NCI-H2107 treated with DMSO at 0.1 percent for 48 hours (cell line): ENCODE results near the gene HOXC9.
A peak's percentile ranks its signal among the peaks of the same experiment; 100 is the strongest.

Experiments used
- DNase-seq: peaks from one replicate; lab custom pipeline; 2025; ENCODE audit not compliant: unreplicated experiment; lab: John Stamatoyannopoulos, UW

HOXC9 gene

GRCh38 chr12:54011665-54012532, 11.9 kb downstream of the HOXC9 start:
- DNase-seq: no peak

DNA sequence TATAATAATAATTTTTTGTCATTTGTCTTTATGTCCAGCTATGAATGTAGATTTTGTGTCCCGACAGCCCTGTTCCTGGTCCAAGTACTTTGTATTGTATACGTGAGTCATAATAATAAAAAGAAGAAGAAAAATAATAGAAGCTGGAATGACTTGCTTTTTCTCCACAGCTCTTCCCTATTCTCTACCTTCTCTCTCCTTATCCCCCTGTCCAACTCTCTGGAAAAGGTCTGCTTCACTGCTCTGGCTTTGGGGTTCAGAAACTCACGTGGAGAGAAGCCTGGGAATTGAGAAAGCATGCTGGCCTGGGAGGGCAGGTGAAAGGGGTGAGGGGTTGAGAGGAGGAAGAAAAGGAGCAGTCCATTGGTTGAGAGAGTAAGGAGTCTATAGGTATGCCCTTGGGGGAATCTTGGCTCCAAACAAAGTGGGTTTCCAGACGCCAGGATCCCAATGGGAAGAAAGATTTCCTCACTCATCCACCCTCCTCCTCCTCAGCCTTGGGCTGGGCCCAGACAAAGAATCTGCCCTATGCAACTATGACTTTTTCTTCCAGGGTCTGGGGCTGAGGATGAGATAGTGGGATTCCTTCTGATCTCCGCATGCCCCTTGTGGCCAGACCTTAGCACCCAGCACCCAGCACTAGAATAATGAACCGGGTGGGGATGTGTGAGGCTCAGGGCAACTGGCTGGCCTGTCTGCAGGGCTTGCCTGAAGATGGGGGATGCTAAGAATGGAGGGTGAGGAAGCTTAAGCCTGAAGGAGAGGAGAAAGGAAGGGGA, 12.9 kb downstream of the HOXC9 start:
- no peak for DNase-seq

- no peak for DNase-seq
Observed at GRCh38 chr12:54014377-54015017, 14.5 kb downstream of the HOXC9 start.

GRCh38 chr12:54015018-54015931, 15.3 kb downstream of the HOXC9 start:
- no peak for DNase-seq

- no peak for DNase-seq
Observed at GRCh38 chr12:54016051-54016450, 16.1 kb downstream of the HOXC9 start.

DNA sequence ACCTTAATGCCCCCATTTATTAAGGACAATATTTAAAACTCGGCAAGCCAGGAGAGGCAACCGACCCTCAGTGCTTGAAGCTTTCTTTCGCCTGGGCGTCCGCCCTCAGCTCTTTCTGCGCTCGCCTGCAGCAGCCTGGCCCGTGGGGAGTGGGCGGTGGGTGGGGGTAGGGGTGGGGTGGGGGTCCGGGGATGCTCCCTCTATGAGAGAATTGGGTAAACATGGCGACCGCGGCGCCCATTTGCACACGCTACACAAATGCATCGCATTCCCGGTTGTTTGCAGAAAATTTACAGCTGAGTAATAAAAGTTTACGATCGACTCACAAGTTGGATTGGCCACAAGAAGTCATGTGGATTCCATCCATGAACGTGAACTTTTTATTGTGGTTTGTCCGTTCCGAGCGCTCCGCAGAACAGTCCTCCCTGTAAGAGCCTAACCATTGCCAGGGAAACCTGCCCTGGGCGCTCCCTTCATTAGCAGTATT, 16.6 kb downstream of the HOXC9 start:
- DNase-seq: no peak

DNA sequence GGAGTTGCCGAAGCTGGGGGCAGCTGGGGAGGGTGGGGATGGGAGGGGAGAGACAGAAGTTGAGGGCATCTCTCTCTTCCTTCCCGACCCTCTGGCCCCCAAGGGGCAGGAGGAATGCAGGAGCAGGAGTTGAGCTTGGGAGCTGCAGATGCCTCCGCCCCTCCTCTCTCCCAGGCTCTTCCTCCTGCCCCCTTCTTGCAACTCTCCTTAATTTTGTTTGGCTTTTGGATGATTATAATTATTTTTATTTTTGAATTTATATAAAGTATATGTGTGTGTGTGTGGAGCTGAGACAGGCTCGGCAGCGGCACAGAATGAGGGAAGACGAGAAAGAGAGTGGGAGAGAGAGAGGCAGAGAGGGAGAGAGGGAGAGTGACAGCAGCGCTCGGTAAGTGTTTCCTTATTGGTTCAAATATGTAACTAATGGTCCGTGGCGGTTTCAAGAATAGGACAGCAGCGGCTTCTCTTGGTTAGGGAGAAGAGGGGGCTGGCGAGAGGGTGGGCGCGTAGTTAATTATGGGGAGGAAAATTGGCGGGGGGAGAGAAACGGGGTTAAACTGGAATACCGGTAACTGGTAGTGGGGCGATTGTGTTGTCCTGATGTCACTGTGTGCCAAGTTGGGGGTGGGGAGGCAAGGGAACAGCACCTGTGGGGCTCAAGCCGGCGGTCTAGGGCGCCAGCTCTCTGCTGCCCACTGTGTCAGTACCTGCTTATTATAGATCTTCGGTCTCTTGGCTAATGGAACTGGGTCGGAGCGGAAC, 17.2 kb downstream of the HOXC9 start:
- DNase-seq: peak; percentile 34

DNA sequence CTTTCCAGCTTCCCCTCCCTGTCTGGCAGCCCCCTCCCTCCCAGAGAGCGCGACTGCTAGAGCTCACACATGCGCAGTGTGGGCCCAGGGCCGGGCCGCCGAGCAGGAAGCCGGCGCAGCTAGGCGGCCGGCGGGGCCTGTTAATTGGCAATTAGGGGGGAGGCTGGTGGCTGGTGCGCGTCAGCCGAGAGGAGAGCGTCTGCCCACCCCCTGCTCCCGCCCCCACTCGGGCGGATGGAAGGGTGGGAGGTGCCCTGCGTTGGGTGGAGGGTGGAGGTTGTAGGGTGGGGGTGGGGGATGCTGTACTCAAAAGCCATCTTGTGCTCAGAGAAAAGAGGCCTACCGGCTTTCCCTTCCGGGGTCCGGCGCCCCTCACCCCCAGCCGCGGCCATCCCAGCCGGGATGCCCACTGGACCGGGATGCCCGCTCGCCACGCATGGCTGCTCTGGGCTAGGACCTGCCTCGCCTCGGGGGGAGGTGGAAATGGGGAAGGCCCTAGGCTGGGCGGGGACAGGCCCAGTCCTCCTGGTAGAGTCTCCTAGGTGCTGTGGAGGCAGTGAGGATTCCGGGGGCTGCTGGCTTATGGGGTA, 18.0 kb downstream of the HOXC9 start:
- DNase-seq: peak; percentile 65

GRCh38 chr12:54018468-54018984, 18.6 kb downstream of the HOXC9 start:
- no peak for DNase-seq

GRCh38 chr12:54019091-54019811, 19.3 kb downstream of the HOXC9 start:
- DNase-seq: no peak

- no peak for DNase-seq
Observed at GRCh38 chr12:54019924-54020590, 20.1 kb downstream of the HOXC9 start.

GRCh38 chr12:54020591-54021405, 20.8 kb downstream of the HOXC9 start:
- DNase-seq: no peak

- no peak for DNase-seq
Observed at GRCh38 chr12:54021432-54022013, 21.6 kb downstream of the HOXC9 start.

DNA sequence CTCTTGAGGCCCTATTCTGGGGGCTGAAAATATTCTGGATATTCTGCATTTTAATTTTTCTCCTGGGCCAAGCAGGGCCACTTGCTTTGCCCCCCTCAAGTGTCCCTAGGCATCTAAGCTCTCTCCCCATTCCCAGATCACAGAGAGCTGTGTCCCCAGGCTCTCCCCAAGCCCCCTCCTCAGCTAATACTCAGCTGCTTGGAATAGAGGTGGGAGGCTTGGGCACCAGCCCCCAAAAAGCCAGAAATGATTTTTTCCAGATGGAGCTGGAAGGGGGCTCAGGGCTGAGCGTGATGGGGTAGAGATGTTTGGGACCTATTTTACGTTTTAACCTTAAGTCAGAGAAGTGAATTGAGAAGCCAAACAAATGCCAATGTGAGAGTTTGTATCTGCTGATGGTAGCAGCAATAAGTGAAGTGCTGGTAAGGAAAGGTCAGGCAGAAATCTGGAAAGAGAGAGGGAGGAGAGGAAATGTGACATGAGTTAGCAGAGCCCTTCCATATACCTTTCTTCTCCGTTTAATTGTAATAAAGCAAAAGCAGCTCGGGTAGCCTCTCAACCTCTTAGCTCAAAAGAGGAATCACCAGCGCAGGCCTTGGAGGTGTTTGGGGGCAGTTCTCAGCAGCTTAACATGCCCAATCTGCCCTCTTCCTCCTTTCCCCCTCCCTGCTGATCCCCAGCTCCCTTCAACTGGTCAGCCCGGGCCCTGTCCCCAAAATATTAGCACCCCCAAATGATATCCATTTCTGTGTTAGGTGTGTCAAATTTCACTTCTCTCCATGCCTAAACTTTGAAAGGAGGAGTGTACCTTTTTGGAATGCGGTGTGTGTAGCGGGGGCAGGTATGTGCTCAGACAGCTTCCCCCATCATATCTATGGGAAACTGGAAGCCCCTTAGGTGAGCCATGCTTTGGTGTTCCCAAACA, 23.3 kb downstream of the HOXC9 start:
- no peak for DNase-seq

GRCh38 chr12:54024127-54024526, 24.2 kb downstream of the HOXC9 start:
- no peak for DNase-seq
